Keratinocyte (primary cell): ENCODE data around the gene H2AZ2. TPM values are rescaled to one million over a fixed set of nuclear protein-coding genes. Genes with fewer than 3 reads are reported as not detected.

Experiments used
- DNase-seq: peaks from one replicate; pipeline ENCODE4 v3.0.0-alpha.2; 2011; ENCODE audit warnings: low read depth, missing footprints, low spot score
- FAIRE-seq: peaks from 2 replicates; lab custom pipeline; 2011; peaks lifted over from hg19 to GRCh38; lab: Jason Lieb, UNC
- H2AFZ ChIP-seq: 2 replicates; pipeline ENCODE4 v1.6.0; 2012; ENCODE audit warnings: low read length, control low read depth, inconsistent platforms; ENCODE audit not compliant: control insufficient read depth
- H3K27ac ChIP-seq: 2 replicates; pipeline ENCODE4 v1.5.1; 2011; ENCODE audit warnings: low read length; ENCODE audit not compliant: control insufficient read depth, insufficient read depth
- H3K27me3 ChIP-seq: 3 replicates; pipeline ENCODE4 v1.6.0; 2011; ENCODE audit warnings: low read length; ENCODE audit not compliant: control insufficient read depth, insufficient read depth; ENCODE audit errors: extremely low read depth
- H3K36me3 ChIP-seq, 2 experiments: 2 replicates in 1 of 2; 3 replicates in 1 of 2; pipeline ENCODE4 v1.5.1; 2011; ENCODE audit warnings: low read length in 2 of 2, mild to moderate bottlenecking in 1 of 2; ENCODE audit not compliant: control insufficient read depth in 2 of 2, insufficient read depth in 2 of 2; ENCODE audit errors: extremely low read depth in 1 of 2
- H3K4me1 ChIP-seq: 3 replicates; pipeline ENCODE4 v1.5.1; 2011; ENCODE audit warnings: low read length; ENCODE audit not compliant: control insufficient read depth, insufficient read depth; ENCODE audit errors: extremely low read depth
- H3K4me2 ChIP-seq: 3 replicates; pipeline ENCODE4 v1.6.0; 2011; ENCODE audit warnings: low read depth, low read length; ENCODE audit not compliant: control insufficient read depth, insufficient read depth; ENCODE audit errors: extremely low read depth
- H3K4me3 ChIP-seq, 3 experiments: fragments of 200-600 bp in 1 of 3; sonication (generic) in 1 of 3; 2 replicates in 2 of 3; 3 replicates in 1 of 3; pipeline ENCODE4 v1.5.1; 2011 to 2016; ENCODE audit warnings: low read length in 3 of 3, mild to moderate bottlenecking in 3 of 3, control low read depth in 2 of 3, inconsistent platforms in 1 of 3, low read depth in 1 of 3, mixed read lengths in 1 of 3, mixed run types in 1 of 3, moderate library complexity in 1 of 3; ENCODE audit not compliant: control insufficient read depth in 2 of 3, insufficient read depth in 2 of 3; ENCODE audit errors: extremely low read depth in 1 of 3
- H3K79me2 ChIP-seq: 2 replicates; pipeline ENCODE4 v1.6.0; 2012; ENCODE audit warnings: low read length; ENCODE audit not compliant: control insufficient read depth, insufficient read depth
- H3K9ac ChIP-seq: 3 replicates; pipeline ENCODE4 v1.6.0; 2011; ENCODE audit warnings: low read length; ENCODE audit not compliant: control insufficient read depth, insufficient read depth; ENCODE audit errors: extremely low read depth
- H3K9me1 ChIP-seq: 3 replicates; pipeline ENCODE4 v1.6.0; 2011; ENCODE audit warnings: low read length; ENCODE audit not compliant: control insufficient read depth, insufficient read depth; ENCODE audit errors: extremely low read depth
- H3K9me3 ChIP-seq: 2 replicates; pipeline ENCODE4 v1.5.1; 2012; ENCODE audit warnings: low read depth, low read length; ENCODE audit not compliant: control insufficient read depth
- H4K20me1 ChIP-seq: 3 replicates; pipeline ENCODE4 v1.6.0; 2011; ENCODE audit warnings: low read length; ENCODE audit not compliant: control insufficient read depth, insufficient read depth; ENCODE audit errors: extremely low read depth
- EZH2 ChIP-seq: IDR thresholded peaks from one replicate; pipeline ENCODE4 v1.6.1; 2012; ENCODE audit warnings: inconsistent platforms, mild to moderate bottlenecking, low read length, moderate library complexity
- dilution Hi-C: fragments of 300-500 bp; cut with MboI; formaldehyde crosslinking; loops from one replicate; pipeline ENCODE4 v1.7.0; 2020; ENCODE audit warnings: low sequenced_read_pairs; ENCODE audit not compliant: extremely low pct_ligation_motif_present
- polyA plus RNA-seq, 5 experiments: library from polyadenylated mRNA; depleted of rRNA in 3 of 5; stranded (reverse) in 3 of 5; stranded (forward) in 1 of 5; unstranded in 1 of 5; fragments of >200 nt; gene quantifications; 1 replicate in 1 of 5; 2 replicates in 3 of 5; 3 replicates in 1 of 5; pipeline versions ENCODE4 v1.2.1 to v1.2.3, GENCODE V29; 2011 to 2012; ENCODE audit warnings: missing spikeins in 2 of 5, low read depth in 1 of 5, low replicate concordance in 1 of 5
- TF ChIP-seq, protein P1 (sequence below), 3 experiments: IDR thresholded peaks in 1 of 3; conservative IDR thresholded peaks in 1 of 3; optimal IDR thresholded peaks in 1 of 3; 2 replicates in 2 of 3; 3 replicates in 1 of 3; pipeline versions ENCODE3 to v1.5.1; 2011; ENCODE audit warnings: low read length in 3 of 3, mild to moderate bottlenecking in 3 of 3, moderate library complexity in 2 of 3, control low read depth in 1 of 3, inconsistent platforms in 1 of 3; ENCODE audit not compliant: insufficient read depth in 2 of 3; ENCODE audit errors: extremely low read depth in 1 of 3

Gene H2AZ2
- polyA plus RNA-seq, 1 donor (not counting 4 experiments of a cell fraction or from before 2014, with no cell fraction given), result 131 TPM

DNA sequence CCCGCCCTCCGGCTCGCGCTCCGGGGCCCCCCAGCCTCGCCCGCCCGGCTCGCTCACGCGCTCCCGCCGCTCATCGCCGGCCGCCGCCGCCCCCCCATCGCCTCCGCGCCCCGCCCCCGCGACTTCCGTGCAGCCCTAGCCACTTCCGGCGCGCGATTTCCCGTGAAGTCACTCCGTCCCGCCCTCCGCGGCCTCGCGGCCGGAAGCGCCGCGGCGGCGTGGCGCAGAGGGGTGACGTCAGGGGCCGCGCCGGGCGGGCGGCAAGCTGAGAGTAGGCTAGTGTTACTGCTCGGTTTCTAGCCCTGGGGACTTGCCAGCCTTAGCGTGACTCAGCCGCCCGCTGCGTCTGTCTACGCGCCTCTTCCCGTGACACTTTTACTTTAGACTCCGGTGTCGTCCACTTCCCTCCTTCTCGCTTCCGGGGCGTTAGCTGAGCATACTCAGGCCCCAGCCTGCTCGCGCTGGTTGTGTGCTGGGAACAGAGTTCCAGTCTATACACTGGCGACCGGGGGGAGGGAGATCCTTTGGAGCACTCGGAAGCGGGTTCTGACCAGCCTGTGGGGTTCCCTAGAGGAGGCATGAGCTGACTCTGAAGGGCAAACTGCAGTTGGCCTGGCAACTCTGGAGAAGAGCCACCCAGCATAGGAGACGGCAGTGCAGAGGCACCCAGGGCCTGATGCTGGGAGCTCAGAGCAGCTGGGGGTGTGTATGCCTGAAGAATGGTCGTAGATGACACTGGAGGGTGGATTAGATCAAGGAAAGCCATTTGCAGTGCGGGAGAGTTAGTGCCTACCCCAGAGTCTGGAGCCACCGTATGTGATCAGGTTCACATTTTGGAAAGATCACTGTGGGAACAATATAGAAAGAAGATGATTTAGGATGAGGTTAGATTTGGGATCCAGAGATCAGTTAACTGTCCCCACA, 37.8 kb upstream of the H2AZ2 start, which contains the start of gene PURB:
Gene PURB (minus strand): TSS at position 137 of the 924 bp plus-strand sequence. CDS start 182 bp downstream, outside the sequence.
- H3K9me3 ChIP-seq, result no peaks in the 10 kb centered on the region
- H2AFZ ChIP-seq, result peak within 1 kb of the TSS; percentile 83
- FAIRE-seq, result peak; percentile 43
- peaks cover 45% of the 10 kb centered on the region for H3K79me2 ChIP-seq
- peaks cover 39% of the 10 kb centered on the region for H3K4me1 ChIP-seq
- dilution Hi-C loops, result no loop called here
- H4K20me1 ChIP-seq, result peaks cover 9% of the 10 kb centered on the region
- no peaks in the 10 kb centered on the region for H3K27me3 ChIP-seq
- peak within 1 kb of the TSS; percentile 99 for H3K9ac ChIP-seq
- peak within 1 kb of the TSS; percentile 99 for H3K27ac ChIP-seq
- H3K4me3 ChIP-seq, result peak within 1 kb of the TSS; percentile 68 to 93 (median 93)
- TF ChIP-seq EZH2, result no peak
- TF ChIP-seq, protein P1, sequence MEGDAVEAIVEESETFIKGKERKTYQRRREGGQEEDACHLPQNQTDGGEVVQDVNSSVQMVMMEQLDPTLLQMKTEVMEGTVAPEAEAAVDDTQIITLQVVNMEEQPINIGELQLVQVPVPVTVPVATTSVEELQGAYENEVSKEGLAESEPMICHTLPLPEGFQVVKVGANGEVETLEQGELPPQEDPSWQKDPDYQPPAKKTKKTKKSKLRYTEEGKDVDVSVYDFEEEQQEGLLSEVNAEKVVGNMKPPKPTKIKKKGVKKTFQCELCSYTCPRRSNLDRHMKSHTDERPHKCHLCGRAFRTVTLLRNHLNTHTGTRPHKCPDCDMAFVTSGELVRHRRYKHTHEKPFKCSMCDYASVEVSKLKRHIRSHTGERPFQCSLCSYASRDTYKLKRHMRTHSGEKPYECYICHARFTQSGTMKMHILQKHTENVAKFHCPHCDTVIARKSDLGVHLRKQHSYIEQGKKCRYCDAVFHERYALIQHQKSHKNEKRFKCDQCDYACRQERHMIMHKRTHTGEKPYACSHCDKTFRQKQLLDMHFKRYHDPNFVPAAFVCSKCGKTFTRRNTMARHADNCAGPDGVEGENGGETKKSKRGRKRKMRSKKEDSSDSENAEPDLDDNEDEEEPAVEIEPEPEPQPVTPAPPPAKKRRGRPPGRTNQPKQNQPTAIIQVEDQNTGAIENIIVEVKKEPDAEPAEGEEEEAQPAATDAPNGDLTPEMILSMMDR (optimal IDR thresholded peaks at IDR 0.05 in 1 of 3, IDR thresholded peaks at IDR 0.05 in 1 of 3, conservative IDR thresholded peaks at IDR 0.05 in 1 of 3; ENCODE audit: extremely low read depth in 1 of 3, insufficient read depth in 2 of 3, low read length in 3 of 3), result no peak
- H3K4me2 ChIP-seq, result peak within 1 kb of the TSS; percentile 100
- H3K36me3 ChIP-seq, result no peaks in the 10 kb centered on the region
- H3K9me1 ChIP-seq, result no peaks in the 10 kb centered on the region
- peak; percentile 87 for DNase-seq

DNA sequence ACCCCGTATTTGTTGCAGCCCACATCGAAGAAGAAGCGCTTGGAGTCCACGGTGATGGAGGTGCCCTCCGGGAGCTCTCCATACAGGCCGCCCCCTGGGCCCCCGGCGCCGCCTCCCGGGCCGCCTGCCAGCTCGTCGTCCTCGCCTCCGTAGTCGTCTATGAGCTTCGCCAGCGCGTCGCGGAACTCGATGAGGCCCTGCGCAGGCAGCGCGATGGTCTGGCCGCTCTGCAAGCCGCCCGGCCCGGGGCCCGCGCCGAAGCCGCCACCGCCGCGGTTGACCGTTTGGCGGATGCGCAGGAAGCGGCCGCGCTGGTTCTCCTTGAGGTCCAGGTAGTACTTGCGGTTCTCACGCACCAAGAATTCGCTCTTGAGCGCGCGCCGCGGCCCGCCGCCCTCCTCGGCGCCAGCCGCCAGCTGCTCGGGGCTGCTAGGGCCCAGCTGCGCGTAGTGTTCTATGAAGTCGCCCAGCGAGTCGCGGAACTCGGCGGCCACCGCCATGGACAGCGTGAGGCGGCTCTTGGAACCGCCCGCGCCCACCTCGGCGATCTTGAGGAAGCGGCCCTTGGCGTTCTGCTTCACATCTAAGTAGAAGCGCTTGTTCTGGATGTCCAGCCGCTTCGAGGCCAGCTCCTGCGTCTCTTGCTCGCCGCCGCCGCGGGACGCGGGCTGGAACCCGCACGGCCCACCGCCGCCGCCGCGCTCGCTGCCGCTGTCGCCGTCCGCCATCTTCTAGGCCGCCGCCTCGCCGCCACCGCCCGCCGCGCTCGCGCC, 36.9 kb upstream of the H2AZ2 start:
- no peaks in the 10 kb centered on the region for H3K9me3 ChIP-seq
- peak overlapping the region; percentile 69 for H2AFZ ChIP-seq
- peaks cover 39% of the 10 kb centered on the region for H3K4me1 ChIP-seq
- H3K9ac ChIP-seq, result peak overlapping the region; percentile 88
- no peaks in the 10 kb centered on the region for H3K36me3 ChIP-seq
- DNase-seq (no peak), FAIRE-seq (no peak)
- peak overlapping the region; percentile 91 for H3K4me2 ChIP-seq
- dilution Hi-C loops, result no loop called here
- no peaks in the 10 kb centered on the region for H3K9me1 ChIP-seq
- peaks cover 12% of the 10 kb centered on the region for H4K20me1 ChIP-seq
- peaks cover 53% of the 10 kb centered on the region for H3K79me2 ChIP-seq
- peak overlapping the region; percentile 79 for H3K27ac ChIP-seq
- no peaks in the 10 kb centered on the region for H3K27me3 ChIP-seq
- no peak for TF ChIP-seq EZH2
- TF ChIP-seq, protein P1 (optimal IDR thresholded peaks at IDR 0.05 in 1 of 3, IDR thresholded peaks at IDR 0.05 in 1 of 3, conservative IDR thresholded peaks at IDR 0.05 in 1 of 3; ENCODE audit: extremely low read depth in 1 of 3, insufficient read depth in 2 of 3, low read length in 3 of 3), result no peak
- H3K4me3 ChIP-seq, result peak overlapping the region; percentile 61 to 78 (median 68)
